H1 (cell line): ENCODE data around the gene CTBP2. TPM values are rescaled to one million over a fixed set of nuclear protein-coding genes. Genes with fewer than 3 reads are reported as not detected.

Experiments
- POU5F1 ChIP-seq: IDR thresholded peaks from 2 replicates; pipeline ENCODE4 v1.6.1; 2011; ENCODE audit warnings: low read depth, mild to moderate bottlenecking, low read length, moderate library complexity
- polyA plus RNA-seq, 7 experiments: library from polyadenylated mRNA; depleted of rRNA in 3 of 7; stranded (reverse) in 5 of 7; unstranded in 2 of 7; fragments of >200 nt in 5 of 7; fragments of 200-250 nt in 2 of 7; gene quantifications; 1 replicate in 5 of 7; 2 replicates in 1 of 7; 4 replicates in 1 of 7; pipeline versions ENCODE4 v1.2.1 to v1.2.3, GENCODE V29; 2011 to 2013; ENCODE audit warnings: missing spikeins in 2 of 7, mixed read lengths in 2 of 7
- total RNA-seq: library from RNA; stranded (reverse); fragmentation: NEBNext Ultra II Directional; extraction: Animal tissue kit (Norgen Biotek cat#: 25700); gene quantifications from 2 replicates; pipeline ENCODE4 v1.2.1, GENCODE V29; 2021
- TF ChIP-seq, protein P1 (sequence below): IDR thresholded peaks from 2 replicates; pipeline ENCODE4 v1.6.1; 2011; ENCODE audit warnings: low read depth, mild to moderate bottlenecking, low read length; ENCODE audit not compliant: insufficient read depth

CTBP2 gene
- total and polyA plus RNA-seq, 2 of the 8 experiments (the other 6 are each of a cell fraction or from before 2014, with no cell fraction given): 208 to 221 TPM

DNA sequence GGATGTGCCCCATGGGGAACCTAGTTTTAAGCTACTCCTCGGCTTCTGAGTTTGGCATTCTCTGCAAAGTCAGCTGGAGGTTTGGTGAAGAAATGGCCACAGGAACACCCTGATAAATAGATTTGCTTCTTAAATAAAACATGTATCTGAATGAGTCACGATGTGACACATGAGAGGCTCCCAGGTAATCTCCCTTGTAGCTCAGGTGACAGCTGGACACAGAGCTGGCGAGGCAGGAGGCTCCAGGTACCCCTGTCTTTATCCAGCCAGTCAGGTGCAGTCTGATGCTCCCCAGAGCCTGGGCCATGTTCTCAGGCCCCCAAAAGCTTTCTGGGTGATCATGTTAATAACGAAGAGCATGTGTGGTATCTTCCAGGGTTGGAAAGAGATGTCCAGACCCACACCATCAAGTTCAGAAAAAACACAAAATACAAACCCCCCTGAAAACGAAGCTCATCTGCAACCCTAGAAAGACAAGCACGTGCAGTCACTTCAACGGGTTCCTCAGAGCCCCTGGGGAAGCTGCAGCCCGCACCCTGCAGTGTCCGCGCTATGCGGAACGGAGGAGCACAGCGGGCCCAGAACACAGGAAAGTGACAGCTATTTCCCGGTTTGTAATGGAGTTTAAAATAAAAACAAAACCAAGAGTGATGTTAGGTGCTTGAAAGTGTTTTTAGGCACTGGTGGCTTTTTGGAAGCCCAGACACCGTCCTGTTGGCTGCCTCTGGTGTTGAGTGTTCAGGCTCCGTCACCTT lies 149.0 kb downstream of the CTBP2 start (continued):
- TF ChIP-seq, protein P1, sequence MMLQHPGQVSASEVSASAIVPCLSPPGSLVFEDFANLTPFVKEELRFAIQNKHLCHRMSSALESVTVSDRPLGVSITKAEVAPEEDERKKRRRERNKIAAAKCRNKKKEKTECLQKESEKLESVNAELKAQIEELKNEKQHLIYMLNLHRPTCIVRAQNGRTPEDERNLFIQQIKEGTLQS: no peak
- TF ChIP-seq POU5F1: no peak
